Endothelial cell (in vitro differentiated cells): Measurements from ENCODE around the gene ETNK2. TPM values are rescaled to one million over a fixed set of nuclear protein-coding genes. Genes with fewer than 3 reads are reported as not detected.
A peak's percentile ranks its signal among the peaks of the same experiment; 100 is the strongest.

Source experiments
- DNase-seq: peaks from one replicate; pipeline ENCODE4 v3.0.0; 2021; ENCODE audit warnings: low spot score
- H3K27ac Mint-ChIP-seq: one replicate; pipeline ENCODE4 v1.8.0; 2021; ENCODE audit warnings: mixed read lengths, inconsistent platforms; ENCODE audit not compliant: unreplicated experiment
- H3K27me3 Mint-ChIP-seq: one replicate; pipeline ENCODE4 v1.8.0; 2021; ENCODE audit warnings: mild to moderate bottlenecking, moderate library complexity, mixed read lengths, inconsistent platforms; ENCODE audit not compliant: unreplicated experiment
- H3K36me3 Mint-ChIP-seq: one replicate; pipeline ENCODE4 v1.8.0; 2021; ENCODE audit warnings: mild to moderate bottlenecking, low read depth, mixed read lengths, inconsistent platforms; ENCODE audit not compliant: unreplicated experiment
- H3K4me1 Mint-ChIP-seq: one replicate; pipeline ENCODE4 v1.8.0; 2021; ENCODE audit warnings: mild to moderate bottlenecking, mixed read lengths, inconsistent platforms; ENCODE audit not compliant: unreplicated experiment
- H3K4me3 Mint-ChIP-seq: one replicate; pipeline ENCODE4 v1.8.0; 2021; ENCODE audit warnings: mild to moderate bottlenecking, mixed read lengths, inconsistent platforms; ENCODE audit not compliant: unreplicated experiment
- H3K9me3 Mint-ChIP-seq: one replicate; pipeline ENCODE4 v1.8.0; 2021; ENCODE audit warnings: mixed read lengths, inconsistent platforms; ENCODE audit not compliant: unreplicated experiment
- total RNA-seq: library from RNA; stranded (reverse); fragmentation: NEBNext Ultra II Directional; extraction: Animal tissue kit (Norgen Biotek cat#: 25700); gene quantifications from one replicate; pipeline ENCODE4 v1.2.1, GENCODE V29; 2021; ENCODE audit not compliant: unreplicated experiment
- TF ChIP-seq, protein P1 (sequence below): fragments of 200-600 bp; sonication (generic); IDR thresholded peaks from one replicate; pipeline ENCODE4 v1.5.0; 2021; ENCODE audit warnings: antibody characterized with exemption; ENCODE audit not compliant: unreplicated experiment

The ETNK2 gene
- total RNA-seq, 1 donor from 2014 or later, result 15.9 TPM

DNA sequence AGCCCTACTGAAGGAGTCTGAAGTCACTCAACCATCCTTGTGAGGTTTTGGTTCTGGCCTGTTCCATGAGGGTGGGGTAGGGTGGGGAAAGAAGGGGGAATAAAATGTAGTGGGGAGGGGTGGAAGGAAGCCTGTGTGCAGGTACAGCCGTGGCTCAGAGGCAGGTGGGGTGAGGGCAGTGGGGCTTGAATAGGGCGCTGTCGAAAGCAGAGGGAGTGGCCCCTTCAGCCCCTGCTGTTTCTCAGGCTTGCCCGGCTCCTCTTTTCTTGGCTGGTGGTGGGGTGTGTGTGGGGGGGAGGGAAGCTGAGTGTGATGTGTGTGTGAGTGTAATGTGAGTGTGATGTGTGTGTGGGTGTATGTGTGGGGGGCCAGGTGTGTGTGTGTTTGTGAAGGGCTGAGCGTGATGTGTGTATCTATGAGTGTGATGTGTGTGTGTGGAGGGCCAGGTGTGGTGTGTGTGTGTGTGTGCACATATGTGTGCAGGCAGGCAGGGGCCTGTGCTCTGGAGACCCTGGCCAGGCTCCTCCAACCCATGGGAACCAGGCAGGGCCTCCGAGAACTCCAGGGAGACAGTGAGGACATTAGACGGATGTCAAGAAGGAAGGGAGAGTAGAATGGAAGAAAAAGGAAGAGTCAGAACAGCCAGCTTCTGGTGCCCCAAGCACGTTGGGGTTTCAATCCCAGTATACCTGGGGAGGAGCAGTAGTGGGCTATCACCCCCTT is 69.9 kb downstream of the ETNK2 start:
- Mint-ChIP-seq H3K4me1 (peaks cover 49% of the 10 kb centered on the region), H3K36me3 (peaks cover 9% of the 10 kb centered on the region), H3K4me3 (no peak overlapping the region), H3K27me3 (peaks cover 9% of the 10 kb centered on the region), H3K27ac (peak overlapping the region; percentile 57), H3K9me3 (no peaks in the 10 kb centered on the region)
- TF ChIP-seq, protein P1, sequence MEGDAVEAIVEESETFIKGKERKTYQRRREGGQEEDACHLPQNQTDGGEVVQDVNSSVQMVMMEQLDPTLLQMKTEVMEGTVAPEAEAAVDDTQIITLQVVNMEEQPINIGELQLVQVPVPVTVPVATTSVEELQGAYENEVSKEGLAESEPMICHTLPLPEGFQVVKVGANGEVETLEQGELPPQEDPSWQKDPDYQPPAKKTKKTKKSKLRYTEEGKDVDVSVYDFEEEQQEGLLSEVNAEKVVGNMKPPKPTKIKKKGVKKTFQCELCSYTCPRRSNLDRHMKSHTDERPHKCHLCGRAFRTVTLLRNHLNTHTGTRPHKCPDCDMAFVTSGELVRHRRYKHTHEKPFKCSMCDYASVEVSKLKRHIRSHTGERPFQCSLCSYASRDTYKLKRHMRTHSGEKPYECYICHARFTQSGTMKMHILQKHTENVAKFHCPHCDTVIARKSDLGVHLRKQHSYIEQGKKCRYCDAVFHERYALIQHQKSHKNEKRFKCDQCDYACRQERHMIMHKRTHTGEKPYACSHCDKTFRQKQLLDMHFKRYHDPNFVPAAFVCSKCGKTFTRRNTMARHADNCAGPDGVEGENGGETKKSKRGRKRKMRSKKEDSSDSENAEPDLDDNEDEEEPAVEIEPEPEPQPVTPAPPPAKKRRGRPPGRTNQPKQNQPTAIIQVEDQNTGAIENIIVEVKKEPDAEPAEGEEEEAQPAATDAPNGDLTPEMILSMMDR, result no peak
- DNase-seq, result no peak

DNA sequence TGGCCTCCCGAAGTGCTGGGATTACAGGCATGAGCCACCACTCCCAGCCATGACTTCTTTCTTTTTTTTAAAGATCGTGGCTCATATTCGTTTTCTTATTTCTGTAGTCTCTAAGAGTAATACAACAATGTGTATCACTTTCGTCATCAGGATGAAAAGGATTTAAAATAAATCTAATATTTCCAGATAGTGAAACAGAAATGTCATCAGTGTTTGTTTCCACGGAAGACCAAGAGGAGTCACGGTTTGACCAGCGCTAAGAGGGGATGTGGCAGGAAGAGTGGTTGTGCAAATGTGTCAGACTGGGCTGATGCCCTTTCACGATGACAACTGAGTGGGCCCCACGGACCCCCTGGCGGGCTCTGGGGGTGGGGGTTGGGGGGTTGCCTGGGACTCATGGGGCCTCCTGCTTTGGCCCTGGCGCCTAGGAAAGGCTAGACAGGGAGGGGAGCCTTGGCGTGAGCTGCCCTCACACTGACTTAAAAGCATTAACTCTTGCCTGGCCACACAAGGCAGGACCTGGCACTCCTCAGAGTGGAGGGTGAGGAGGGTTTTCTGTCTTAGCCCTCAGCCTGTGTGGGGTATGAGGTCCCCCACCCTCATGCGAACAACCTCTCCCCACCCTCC is 70.6 kb downstream of the ETNK2 start:
- no peak overlapping the region for H3K27ac Mint-ChIP-seq
- TF ChIP-seq, protein P1, result no peak
- DNase-seq, result no peak
- H3K9me3 Mint-ChIP-seq, result no peaks in the 10 kb centered on the region
- peaks cover 9% of the 10 kb centered on the region for H3K36me3 Mint-ChIP-seq
- peaks cover 53% of the 10 kb centered on the region for H3K4me1 Mint-ChIP-seq
- H3K4me3 Mint-ChIP-seq, result no peak overlapping the region
- peaks cover 9% of the 10 kb centered on the region for H3K27me3 Mint-ChIP-seq

Other genes with a start within 250 kb of the ETNK2 start
- gene SOX13, start 78.9 kb downstream of the ETNK2 start, total RNA-seq, result 107 TPM
- not detected for gene REN, start 14.3 kb upstream of the ETNK2 start, total RNA-seq
- gene KISS1, start 44.4 kb upstream of the ETNK2 start, total RNA-seq, result not detected
- 0.51 TPM for gene GOLT1A, start 61.9 kb upstream of the ETNK2 start, total RNA-seq
- gene PLEKHA6, start 207.9 kb upstream of the ETNK2 start, total RNA-seq, result 3.7 TPM